ENCODE measurements around the gene BICC1. TPM values are rescaled to one million over a fixed set of nuclear protein-coding genes. Genes with fewer than 3 reads are reported as not detected.

The BICC1 gene
- total and polyA plus RNA-seq, 2 of the 13 experiments (the other 11 are each of a cell fraction or from before 2014, with no cell fraction given) = 0.18 to 1.5 TPM

DNA sequence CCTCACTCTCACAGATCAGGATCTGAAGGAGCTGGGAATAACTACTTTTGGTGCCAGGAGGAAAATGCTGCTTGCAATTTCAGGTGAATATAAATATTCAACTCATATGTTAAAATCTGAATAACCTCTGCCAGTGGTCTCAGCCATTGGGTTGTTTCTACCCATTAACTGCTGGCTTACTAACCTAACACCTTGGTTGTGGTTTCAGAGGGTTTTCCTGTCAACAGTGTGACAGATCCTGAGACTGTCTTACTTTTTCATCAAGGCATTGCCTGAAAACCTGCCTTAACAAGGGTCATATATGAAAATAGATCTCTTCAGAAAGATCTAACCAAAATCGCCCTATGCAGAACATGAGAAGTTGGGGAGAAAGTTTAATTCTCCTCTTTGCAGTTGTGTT lies 307.7 kb downstream of the BICC1 start:
- POLR2A ChIA-PET = no interaction called here
- Histone ChIP-seq H2AFZ (ENCODE audit: low read length) (no peak overlapping the region), H3K79me2 (ENCODE audit: insufficient read depth, low read length) (no peaks in the 10 kb centered on the region), H3K9me3 (ENCODE audit: low read length) (no peaks in the 10 kb centered on the region), H3K4me3 (replicated peaks in 1 of 3; ENCODE audit: insufficient read depth in 1 of 3, low read depth in 2 of 3, low read length in 3 of 3) (no peak overlapping the region), H3K27me3 (ENCODE audit: control insufficient read depth in 1 of 2, insufficient read depth in 2 of 2, low read length in 2 of 2) (no peaks in the 10 kb centered on the region), H4K20me1 (ENCODE audit: insufficient read depth, low read length) (no peaks in the 10 kb centered on the region), H3K36me3 (replicated peaks in 1 of 2; ENCODE audit: control insufficient read depth in 1 of 2, insufficient read depth in 2 of 2, low read length in 2 of 2) (no peaks in the 10 kb centered on the region; a peak in 1 of 5 replicates), H3K4me2 (ENCODE audit: low read depth, low read length) (no peak overlapping the region), H3K4me1 (ENCODE audit: insufficient read depth, low read length) (peaks cover 34% of the 10 kb centered on the region), H3K9ac (ENCODE audit: insufficient read depth, low read depth, low read length) (no peak overlapping the region), H3K27ac (ENCODE audit: extremely low read length, insufficient read depth, low read length) (no peak overlapping the region)
- intact Hi-C loops (cut with micrococcal nuclease; ENCODE audit: unreplicated experiment) = no loop called here
- 71% methylated on average over 1 of the region's 1 CpG for WGBS (ENCODE audit: low lambda C conversion rate)
- no TSS peak for BruUV-seq (replicated peaks)
- no peak for ATAC-seq
- CTCF ChIA-PET (ENCODE audit: low intra/inter-chr PET ratio, low total read pairs) = no interaction called here
- in situ Hi-C loops (cut with HindIII; ENCODE audit: extremely low pct_ligation_motif_present, low pct_unique_long_range_greater_than_20kb) = no loop called here
- no peak for DNase-seq (ENCODE audit: low spot score)
- no peak for FAIRE-seq
- TF ChIP-seq ZNF660 (CRISPR knock-in tag; IDR thresholded peaks at IDR 0.05; ENCODE audit: borderline replicate concordance, low read depth) = no peak
- TF ChIP-seq, protein P1, sequence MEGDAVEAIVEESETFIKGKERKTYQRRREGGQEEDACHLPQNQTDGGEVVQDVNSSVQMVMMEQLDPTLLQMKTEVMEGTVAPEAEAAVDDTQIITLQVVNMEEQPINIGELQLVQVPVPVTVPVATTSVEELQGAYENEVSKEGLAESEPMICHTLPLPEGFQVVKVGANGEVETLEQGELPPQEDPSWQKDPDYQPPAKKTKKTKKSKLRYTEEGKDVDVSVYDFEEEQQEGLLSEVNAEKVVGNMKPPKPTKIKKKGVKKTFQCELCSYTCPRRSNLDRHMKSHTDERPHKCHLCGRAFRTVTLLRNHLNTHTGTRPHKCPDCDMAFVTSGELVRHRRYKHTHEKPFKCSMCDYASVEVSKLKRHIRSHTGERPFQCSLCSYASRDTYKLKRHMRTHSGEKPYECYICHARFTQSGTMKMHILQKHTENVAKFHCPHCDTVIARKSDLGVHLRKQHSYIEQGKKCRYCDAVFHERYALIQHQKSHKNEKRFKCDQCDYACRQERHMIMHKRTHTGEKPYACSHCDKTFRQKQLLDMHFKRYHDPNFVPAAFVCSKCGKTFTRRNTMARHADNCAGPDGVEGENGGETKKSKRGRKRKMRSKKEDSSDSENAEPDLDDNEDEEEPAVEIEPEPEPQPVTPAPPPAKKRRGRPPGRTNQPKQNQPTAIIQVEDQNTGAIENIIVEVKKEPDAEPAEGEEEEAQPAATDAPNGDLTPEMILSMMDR (CRISPR knock-in tag; IDR thresholded peaks at IDR 0.05) = no peak
- no peak for TF ChIP-seq ZNF343 (CRISPR knock-in tag; IDR thresholded peaks at IDR 0.05)
- TF ChIP-seq, protein P2, sequence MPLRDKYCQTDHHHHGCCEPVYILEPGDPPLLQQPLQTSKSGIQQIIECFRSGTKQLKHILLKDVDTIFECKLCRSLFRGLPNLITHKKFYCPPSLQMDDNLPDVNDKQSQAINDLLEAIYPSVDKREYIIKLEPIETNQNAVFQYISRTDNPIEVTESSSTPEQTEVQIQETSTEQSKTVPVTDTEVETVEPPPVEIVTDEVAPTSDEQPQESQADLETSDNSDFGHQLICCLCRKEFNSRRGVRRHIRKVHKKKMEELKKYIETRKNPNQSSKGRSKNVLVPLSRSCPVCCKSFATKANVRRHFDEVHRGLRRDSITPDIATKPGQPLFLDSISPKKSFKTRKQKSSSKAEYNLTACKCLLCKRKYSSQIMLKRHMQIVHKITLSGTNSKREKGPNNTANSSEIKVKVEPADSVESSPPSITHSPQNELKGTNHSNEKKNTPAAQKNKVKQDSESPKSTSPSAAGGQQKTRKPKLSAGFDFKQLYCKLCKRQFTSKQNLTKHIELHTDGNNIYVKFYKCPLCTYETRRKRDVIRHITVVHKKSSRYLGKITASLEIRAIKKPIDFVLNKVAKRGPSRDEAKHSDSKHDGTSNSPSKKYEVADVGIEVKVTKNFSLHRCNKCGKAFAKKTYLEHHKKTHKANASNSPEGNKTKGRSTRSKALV (CRISPR knock-in tag; IDR thresholded peaks at IDR 0.05) = no peak
- no peak for TF ChIP-seq ZNF589 (CRISPR knock-in tag; conservative IDR thresholded peaks at IDR 0.05)
- TF ChIP-seq, protein P3, sequence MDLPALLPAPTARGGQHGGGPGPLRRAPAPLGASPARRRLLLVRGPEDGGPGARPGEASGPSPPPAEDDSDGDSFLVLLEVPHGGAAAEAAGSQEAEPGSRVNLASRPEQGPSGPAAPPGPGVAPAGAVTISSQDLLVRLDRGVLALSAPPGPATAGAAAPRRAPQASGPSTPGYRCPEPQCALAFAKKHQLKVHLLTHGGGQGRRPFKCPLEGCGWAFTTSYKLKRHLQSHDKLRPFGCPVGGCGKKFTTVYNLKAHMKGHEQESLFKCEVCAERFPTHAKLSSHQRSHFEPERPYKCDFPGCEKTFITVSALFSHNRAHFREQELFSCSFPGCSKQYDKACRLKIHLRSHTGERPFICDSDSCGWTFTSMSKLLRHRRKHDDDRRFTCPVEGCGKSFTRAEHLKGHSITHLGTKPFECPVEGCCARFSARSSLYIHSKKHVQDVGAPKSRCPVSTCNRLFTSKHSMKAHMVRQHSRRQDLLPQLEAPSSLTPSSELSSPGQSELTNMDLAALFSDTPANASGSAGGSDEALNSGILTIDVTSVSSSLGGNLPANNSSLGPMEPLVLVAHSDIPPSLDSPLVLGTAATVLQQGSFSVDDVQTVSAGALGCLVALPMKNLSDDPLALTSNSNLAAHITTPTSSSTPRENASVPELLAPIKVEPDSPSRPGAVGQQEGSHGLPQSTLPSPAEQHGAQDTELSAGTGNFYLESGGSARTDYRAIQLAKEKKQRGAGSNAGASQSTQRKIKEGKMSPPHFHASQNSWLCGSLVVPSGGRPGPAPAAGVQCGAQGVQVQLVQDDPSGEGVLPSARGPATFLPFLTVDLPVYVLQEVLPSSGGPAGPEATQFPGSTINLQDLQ (CRISPR knock-in tag; IDR thresholded peaks at IDR 0.05) = no peak
- TF ChIP-seq, protein P4, sequence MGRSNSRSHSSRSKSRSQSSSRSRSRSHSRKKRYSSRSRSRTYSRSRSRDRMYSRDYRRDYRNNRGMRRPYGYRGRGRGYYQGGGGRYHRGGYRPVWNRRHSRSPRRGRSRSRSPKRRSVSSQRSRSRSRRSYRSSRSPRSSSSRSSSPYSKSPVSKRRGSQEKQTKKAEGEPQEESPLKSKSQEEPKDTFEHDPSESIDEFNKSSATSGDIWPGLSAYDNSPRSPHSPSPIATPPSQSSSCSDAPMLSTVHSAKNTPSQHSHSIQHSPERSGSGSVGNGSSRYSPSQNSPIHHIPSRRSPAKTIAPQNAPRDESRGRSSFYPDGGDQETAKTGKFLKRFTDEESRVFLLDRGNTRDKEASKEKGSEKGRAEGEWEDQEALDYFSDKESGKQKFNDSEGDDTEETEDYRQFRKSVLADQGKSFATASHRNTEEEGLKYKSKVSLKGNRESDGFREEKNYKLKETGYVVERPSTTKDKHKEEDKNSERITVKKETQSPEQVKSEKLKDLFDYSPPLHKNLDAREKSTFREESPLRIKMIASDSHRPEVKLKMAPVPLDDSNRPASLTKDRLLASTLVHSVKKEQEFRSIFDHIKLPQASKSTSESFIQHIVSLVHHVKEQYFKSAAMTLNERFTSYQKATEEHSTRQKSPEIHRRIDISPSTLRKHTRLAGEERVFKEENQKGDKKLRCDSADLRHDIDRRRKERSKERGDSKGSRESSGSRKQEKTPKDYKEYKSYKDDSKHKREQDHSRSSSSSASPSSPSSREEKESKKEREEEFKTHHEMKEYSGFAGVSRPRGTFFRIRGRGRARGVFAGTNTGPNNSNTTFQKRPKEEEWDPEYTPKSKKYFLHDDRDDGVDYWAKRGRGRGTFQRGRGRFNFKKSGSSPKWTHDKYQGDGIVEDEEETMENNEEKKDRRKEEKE (IDR thresholded peaks at IDR 0.05) = no peak
- no peak for TF ChIP-seq TOPORS (CRISPR knock-in tag; IDR thresholded peaks at IDR 0.05)
- TF ChIP-seq, protein P5, sequence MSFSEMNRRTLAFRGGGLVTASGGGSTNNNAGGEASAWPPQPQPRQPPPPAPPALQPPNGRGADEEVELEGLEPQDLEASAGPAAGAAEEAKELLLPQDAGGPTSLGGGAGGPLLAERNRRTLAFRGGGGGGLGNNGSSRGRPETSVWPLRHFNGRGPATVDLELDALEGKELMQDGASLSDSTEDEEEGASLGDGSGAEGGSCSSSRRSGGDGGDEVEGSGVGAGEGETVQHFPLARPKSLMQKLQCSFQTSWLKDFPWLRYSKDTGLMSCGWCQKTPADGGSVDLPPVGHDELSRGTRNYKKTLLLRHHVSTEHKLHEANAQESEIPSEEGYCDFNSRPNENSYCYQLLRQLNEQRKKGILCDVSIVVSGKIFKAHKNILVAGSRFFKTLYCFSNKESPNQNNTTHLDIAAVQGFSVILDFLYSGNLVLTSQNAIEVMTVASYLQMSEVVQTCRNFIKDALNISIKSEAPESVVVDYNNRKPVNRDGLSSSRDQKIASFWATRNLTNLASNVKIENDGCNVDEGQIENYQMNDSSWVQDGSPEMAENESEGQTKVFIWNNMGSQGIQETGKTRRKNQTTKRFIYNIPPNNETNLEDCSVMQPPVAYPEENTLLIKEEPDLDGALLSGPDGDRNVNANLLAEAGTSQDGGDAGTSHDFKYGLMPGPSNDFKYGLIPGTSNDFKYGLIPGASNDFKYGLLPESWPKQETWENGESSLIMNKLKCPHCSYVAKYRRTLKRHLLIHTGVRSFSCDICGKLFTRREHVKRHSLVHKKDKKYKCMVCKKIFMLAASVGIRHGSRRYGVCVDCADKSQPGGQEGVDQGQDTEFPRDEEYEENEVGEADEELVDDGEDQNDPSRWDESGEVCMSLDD (CRISPR knock-in tag; IDR thresholded peaks at IDR 0.05; ENCODE audit: borderline replicate concordance) = no peak
- no peak for TF ChIP-seq ZNF136 (CRISPR knock-in tag; IDR thresholded peaks at IDR 0.05; ENCODE audit: low read depth)
- no peak for TF ChIP-seq BRD4 (CRISPR knock-in tag; IDR thresholded peaks at IDR 0.05)
- TF ChIP-seq ZNF33A (CRISPR knock-in tag; IDR thresholded peaks at IDR 0.05; ENCODE audit: borderline replicate concordance) = no peak
